GM10248 (cell line): ENCODE measurements around the gene REPIN1.

ENCODE experiments used
- CTCF ChIA-PET: fragments of 300-600 bp; sonication (Branson Sonifier 250); formaldehyde crosslinking; extraction: SDS; loops from one replicate; lab custom pipeline; 2021; ENCODE audit warnings: antibody characterized with exemption; lab: Yijun Ruan, JAX
- POLR2A ChIA-PET: fragments of 350-650 bp; sonication (Branson Sonifier 250); formaldehyde crosslinking; extraction: SDS; loops from one replicate; lab custom pipeline; 2020; ENCODE audit warnings: antibody characterized with exemption; lab: Yijun Ruan, JAX
- DNase-seq: peaks from one replicate; pipeline ENCODE4 v3.0.0; 2012; ENCODE audit errors: extremely low spot score
- TF ChIP-seq, protein P1 (sequence below): IDR thresholded peaks from 2 replicates; pipeline ENCODE4 v1.5.1; 2012; ENCODE audit warnings: mild to moderate bottlenecking, low read depth; ENCODE audit errors: extremely low read depth, missing control alignments, control extremely low read depth

The REPIN1 gene

DNA sequence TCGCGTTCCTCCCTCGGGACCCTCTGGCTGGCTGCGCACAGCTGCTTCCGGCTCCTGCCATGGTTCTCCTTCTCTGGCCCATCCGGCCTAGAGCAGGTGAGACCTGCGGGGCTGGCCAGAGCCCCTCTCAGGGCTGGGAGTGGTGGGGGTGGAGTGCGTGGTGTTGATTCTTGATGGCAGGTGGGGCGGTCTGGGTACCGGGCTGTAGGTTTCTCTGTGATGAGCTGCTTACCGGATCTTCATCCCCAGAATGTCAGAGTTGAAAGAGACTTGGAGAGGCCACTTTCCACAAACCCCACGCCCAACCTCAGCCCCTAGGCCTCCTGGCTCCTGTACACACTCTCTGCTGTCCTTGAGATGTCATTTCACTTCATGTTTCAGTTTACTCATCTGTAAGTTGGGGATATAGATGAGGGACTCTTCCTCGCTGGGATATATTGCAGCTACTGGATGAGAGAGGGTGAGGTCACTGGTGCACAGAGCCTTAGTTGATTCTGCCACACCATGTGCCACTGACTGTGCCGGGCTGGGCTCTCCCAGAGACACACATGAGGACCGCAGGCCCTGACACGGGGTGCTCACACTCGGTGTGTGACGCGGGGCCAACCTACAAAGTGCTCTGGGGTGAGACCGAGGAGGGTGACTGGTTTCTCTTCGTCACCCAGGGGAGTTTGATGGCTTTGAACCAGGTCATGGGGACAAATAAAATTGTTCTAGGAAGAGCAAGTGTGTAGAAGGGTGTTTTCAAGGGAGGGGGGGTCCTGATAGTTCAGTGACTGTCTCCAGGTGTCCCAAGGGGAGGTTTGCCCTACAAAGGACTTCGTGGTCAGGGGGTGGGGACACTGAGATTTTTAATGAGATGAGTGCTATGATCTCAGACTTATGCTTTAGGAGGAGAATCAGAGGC lies 40.0 kb downstream of the REPIN1 start:
- TF ChIP-seq, protein P1, sequence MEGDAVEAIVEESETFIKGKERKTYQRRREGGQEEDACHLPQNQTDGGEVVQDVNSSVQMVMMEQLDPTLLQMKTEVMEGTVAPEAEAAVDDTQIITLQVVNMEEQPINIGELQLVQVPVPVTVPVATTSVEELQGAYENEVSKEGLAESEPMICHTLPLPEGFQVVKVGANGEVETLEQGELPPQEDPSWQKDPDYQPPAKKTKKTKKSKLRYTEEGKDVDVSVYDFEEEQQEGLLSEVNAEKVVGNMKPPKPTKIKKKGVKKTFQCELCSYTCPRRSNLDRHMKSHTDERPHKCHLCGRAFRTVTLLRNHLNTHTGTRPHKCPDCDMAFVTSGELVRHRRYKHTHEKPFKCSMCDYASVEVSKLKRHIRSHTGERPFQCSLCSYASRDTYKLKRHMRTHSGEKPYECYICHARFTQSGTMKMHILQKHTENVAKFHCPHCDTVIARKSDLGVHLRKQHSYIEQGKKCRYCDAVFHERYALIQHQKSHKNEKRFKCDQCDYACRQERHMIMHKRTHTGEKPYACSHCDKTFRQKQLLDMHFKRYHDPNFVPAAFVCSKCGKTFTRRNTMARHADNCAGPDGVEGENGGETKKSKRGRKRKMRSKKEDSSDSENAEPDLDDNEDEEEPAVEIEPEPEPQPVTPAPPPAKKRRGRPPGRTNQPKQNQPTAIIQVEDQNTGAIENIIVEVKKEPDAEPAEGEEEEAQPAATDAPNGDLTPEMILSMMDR: no peak
- ChIA-PET CTCF (interaction anchor here (0.8 to 4.1 kb wide), 2 partner anchors 25 to 52 kb away, joined by 3 to 17 read pairs; no protein-coding TSS in a partner anchor), POLR2A (interaction anchor here (0.6 kb wide), 1 partner anchor 35 kb away, joined by 3 read pairs; no protein-coding TSS in a partner anchor)
- peak; percentile 62 for DNase-seq

DNA sequence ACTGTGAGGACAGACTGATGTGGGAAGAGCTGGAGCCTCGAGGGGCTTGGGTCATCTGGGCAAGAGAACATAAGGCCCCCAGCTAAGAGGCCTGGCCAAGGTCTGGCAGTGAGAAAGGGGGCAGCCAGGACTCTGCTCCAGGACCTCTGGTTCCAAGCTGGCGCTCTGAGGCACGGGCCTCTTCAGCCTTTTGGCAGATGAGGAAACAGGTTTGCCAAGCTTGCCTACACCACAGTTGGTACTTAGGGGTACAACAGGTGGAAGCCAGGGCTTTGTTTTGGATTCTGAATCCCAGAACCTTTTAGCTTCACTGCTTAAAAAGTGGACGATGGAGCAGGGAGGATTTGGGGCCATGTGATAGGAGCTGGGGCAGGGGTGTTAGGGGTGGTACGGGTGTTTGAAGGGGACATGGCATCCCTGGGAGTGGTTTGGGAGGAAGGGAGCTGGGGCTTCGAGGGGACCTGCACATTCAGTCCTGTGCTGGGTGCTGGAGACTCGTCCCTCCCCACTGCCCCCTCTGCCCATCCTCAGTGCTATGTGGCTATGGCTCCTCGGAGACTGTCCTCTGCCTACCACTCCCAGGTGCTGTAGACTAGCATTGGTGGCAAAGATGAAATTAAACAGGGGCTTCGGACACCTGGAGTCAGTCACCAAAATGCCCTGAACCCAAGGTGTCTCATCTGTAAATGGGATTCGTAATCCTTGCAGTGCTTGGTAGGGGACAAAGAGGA lies 40.8 kb downstream of the REPIN1 start:
- DNase-seq: no peak
- ChIA-PET POLR2A (interaction anchor here (0.6 kb wide), 1 partner anchor 36 kb away, joined by 3 read pairs; no protein-coding TSS in a partner anchor), CTCF (interaction anchor here (0.8 to 4.1 kb wide), 2 partner anchors 24 to 53 kb away, joined by 3 to 17 read pairs; no protein-coding TSS in a partner anchor)
- TF ChIP-seq, protein P1: no peak

DNA sequence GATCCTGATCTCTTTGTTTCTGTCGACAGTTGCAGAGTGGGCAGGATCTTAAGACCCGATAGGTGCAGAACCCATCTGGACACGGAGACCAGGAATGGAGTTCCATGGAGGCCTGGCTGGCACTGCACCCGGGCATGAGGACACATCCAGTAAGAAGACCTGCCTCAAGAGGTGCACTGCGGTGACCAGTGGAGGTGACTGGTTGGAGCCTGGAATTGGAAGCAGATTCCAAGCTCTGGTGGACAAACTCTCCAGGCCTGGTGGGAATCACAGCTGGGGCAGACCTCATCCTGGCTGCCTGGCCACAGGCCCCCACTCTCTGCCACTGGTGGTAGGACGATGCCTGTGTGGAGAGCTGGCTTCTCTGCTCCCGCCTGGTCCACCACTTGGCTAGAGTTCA lies 41.5 kb downstream of the REPIN1 start:
- ChIA-PET CTCF (interaction anchor here (0.7 kb wide), 1 partner anchor 8 kb away, joined by 3 read pairs; no protein-coding TSS in a partner anchor), POLR2A (no interaction called here)
- DNase-seq: no peak
- TF ChIP-seq, protein P1: no peak

DNA sequence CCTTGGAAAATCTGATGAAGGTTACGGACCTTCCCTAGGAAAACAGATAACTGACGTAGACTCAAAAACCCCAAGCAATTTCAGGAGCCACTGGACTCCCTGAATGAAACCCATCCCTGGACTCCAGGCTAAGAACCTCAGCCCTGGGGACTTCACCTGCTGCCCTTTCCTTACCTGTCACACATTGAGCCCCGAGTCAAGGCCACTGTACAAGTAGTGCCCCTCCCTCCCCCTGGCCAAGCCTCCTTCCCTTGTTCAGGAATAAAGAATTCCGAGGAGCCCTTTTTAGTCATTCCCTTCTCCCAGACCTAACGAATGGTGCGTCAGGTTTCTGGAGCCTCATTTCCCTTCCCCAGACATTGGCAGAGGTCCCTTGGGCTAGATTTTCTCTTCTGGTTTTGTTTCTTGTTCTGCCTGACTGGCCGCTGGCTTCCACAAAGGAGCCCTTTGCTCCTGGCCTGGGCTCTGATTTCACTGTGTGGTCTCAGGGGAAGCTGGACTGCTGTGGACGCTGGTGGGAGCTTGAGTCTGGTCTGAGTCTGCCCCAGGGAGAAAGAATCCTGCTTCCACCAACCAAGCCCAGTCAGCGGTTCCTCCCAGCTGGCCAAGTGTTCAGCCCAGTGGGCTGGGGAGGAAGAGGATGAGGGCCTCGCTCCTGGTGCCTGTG lies 42.2 kb downstream of the REPIN1 start:
- ChIA-PET POLR2A (no interaction called here), CTCF (interaction anchor here (0.7 to 1.5 kb wide), 2 partner anchors 9 to 125 kb away, joined by 3 read pairs; no protein-coding TSS in a partner anchor)
- no peak for DNase-seq
- TF ChIP-seq, protein P1: no peak

DNA sequence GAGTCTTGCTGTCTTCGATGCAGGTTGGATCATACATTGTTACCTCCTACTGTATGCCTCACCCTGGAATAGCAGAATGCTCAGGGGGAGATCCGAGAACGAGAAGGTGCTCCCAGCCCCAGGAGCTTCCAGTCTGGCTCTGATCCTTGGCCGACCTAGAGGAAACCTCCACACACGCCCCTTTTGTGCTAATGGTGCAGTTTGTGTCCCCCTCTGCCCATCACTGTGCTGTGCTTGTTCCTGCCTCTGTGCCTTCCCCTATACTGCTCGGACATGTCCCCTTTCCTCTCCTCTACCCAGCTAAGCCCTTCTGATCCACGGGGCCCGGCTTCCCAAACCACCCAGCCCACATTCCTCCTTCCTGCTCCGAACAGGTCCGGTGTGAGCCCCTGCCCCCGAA lies 43.0 kb downstream of the REPIN1 start:
- ChIA-PET CTCF (interaction anchor here (0.7 to 1.5 kb wide), 3 partner anchors 10 to 126 kb away, joined by 3 to 7 read pairs (median 3); no protein-coding TSS in a partner anchor), POLR2A (no interaction called here)

More for the DNA sequence above, 43.0 kb downstream of the REPIN1 start:
- DNase-seq: no peak
- TF ChIP-seq, protein P1: no peak
